NAMALWA (cell line): ENCODE measurements around the gene GALNT10.

Experiments used
- DNase-seq: peaks from one replicate; pipeline ENCODE4 v3.0.0-alpha.2; 2015; ENCODE audit warnings: low spot score

The GALNT10 gene

DNA sequence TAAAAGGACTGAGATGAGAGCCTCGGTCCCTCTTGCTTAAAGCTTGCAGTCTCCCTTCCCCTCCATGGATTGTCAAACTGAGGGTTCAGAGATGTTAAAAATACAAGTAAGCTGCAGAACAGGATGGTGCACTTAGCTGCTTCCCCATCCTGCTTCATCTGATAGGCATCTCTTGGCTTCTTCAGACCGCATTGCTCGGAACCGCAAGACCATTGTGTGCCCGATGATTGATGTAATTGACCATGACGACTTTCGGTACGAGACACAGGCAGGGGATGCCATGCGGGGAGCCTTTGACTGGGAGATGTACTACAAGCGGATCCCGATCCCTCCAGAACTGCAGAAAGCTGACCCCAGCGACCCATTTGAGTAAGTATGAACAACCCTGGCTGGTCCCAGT lies 189.7 kb downstream of the GALNT10 start:
- no peak for DNase-seq

DNA sequence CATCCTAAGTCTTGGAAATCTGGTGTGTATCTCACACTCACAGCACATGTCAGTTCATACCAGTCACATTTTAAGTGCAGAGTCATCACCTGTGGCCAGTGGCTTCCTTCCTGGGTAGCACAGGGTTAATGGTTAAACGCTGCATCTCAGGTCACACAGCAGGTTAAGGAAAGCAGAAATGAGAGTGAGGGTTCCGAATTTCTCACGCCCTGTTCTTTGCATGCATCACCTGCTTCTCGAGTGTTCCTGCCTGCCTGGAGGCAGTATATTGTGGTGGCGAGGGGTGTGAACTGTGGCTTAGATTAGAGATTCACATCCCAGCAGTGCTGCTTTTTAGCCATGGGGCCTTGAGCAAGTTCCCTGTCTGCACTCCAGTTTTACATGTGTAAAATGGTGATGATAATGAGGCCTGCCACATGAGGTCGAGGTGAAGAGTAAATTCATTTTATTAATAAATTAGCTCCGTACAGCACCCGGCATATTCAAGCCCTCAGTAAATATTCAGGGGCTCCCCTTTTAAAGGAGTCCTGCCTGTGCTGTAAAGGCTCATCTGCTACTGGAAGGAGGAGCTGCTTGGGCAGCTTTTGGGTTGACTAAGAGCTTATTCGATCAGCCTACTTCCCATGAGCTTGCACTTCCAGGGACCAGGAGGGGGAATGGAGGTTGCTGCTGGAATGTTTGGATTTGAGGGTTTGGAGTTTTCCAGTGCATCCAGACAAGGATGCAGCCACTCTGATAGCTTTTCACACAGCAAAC lies 194.1 kb downstream of the GALNT10 start:
- DNase-seq: peak; percentile 76

DNA sequence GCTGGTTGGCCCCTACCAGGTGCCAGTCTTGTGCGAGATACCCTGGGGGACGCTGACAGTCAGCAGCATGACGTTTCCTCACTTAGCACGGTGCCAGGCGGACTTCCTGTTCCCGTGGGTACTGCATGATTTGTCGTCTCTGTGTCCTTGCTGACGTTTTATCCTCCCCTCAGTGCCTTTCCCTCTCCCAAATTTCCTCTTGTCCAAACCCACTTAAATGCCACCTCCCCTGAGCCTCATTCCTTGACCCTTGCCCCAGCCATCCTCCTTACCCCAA lies 194.6 kb downstream of the GALNT10 start:
- DNase-seq: peak; percentile 63

DNA sequence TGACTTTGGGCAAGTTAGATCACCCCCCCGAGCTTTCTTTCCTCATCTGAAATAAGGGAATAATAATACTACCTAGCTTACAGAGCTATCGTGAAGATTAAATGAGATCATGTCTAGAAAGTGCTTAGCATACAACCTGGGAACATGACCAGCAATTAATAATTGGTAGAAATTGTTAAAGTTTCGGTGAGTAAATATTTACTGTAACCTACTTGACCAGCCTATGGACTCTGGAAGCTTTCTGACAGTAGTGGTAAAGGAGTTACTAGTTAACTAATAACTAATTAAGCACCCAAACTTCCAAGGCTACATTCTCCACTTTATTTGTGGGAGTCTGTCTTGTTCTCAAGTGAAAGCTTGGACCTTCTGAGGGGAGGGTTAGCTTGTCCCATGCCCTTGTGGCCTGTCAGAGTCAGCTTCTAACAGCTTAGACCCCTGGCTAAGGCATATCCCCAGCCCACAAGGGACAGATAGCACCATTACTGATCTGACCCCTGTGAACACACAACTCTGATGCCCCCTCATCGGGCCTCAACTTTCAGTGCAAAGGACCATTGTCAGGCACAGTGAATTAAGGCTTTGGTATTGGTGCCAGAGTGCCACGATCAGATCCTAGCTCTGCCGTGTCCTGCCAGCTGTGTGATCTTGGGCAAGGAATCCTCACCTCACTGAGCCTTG lies 196.6 kb downstream of the GALNT10 start:
- no peak for DNase-seq

DNA sequence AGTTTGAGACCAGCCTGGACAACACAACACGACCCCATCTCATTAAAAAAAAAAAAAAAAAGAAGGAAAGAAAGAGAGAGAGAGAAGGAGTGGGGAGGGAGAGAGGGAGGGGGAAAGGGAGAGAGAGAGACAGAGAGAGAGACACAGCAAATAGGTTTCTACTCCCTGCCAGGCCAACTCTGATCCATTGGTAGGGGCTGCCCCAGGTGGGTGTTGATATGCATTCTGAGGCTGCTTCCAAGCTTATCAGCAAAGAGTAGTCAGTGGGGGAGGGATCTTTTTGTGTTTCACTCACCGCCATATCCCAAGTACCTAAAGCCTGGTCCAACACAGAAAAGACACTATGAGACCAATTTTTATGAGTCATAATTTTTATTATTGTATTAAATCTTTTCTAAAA lies 198.3 kb downstream of the GALNT10 start:
- DNase-seq: no peak

DNA sequence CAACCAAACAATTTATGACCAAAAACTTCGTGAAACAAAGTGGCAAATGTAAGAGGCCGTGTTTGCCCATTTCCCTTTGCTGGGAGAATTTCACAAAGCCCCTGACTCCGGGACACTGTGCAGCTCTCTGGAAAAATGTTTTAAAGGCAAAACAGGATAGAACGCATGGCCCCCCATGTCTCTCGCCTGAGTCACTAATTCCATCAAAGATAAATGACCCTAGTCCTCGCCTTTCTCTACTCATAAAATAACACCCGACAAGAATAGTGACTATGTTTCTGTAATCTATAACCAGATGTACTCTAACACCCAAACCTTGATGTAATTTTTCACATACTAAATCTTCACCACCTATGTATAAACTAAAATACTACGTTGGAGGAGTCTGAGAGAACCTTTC lies 199.6 kb downstream of the GALNT10 start:
- no peak for DNase-seq

DNA sequence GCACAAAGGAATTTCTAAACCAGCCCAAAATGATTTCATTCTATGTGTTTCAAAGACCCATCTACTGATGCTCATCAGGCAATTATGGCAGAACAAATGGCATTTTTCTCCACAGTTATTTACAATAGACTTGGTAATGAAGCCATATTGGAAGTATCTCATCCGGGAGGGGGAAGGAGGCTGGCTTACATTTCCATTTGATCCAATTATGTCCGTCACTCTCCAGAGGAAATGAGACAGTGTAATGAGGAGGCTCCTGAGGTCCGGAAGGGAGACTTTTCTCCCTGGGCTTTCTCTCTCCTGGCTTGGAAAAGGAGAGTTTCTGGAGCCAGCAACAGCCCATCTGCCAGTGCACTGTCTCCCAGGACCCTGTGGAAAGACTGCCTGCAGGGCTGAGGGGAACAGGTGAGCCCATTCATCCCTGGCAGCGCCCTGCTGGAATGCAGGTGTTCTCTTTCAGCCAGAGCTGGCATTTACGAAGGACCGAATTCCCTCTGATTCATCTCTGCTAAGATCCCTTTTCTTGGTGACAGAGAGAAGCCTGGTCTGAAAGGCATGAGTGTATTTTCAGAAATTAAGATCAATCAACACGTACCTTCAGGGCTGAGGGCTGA lies 200.3 kb downstream of the GALNT10 start:
- DNase-seq: no peak

DNA sequence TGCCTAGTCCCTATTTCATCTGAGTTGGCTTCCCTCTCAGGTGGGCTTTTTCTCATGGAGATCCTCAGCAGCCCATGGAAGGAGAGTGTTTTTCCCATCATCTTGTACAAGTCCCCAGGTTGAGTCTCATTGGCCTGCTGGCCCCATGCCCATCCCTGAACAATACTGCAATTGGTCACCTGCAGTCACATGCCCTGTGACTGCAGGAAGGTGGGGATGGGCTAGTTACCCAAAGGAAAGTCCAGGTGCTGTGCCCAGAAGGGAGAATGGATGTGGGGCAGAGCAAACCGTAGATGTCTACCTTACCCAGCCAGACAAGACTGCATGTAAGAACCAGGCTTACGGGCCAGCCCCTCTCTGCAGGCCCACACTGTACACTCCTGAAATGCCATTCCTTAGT lies 201.3 kb downstream of the GALNT10 start:
- no peak for DNase-seq

DNA sequence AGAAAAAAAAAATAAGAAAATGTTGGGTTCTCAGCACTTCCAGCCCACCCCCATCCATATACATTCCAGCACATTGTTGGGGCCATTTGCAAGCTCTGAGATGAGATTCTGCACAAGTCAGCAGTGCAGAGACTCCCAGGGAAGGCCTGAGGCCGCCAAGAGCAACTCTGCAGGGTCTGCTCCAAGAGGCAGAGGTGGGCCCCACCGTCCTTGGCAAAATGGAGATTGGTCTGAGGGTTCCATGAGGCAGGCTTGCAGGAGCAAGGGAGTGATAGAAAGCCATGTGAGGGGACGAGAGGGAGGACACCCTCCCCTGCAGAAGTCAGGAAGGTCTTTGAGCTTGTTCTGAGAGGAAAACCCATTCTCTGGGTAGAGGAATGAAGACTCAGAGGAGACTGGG lies 203.3 kb downstream of the GALNT10 start:
- DNase-seq: no peak

DNA sequence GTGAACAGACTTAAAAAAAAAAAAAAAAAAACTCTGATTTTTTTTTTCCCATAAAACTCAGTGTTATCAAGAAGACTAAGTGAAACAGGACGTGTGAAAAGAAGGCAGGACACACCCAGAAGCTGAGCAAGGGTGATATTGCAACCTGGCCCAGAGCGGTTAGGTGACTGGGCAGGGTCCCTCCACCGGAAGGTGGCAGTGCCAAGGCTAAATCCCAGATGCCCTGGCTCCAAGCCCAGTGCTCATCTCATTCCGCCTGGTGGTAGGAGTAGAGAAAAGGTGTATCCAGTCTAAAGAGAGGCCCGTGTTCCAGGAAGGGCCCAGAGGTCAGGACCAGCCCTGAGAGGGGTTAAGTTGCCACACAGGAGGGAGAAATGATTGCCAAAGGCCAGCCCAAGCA lies 203.8 kb downstream of the GALNT10 start:
- DNase-seq: no peak

DNA sequence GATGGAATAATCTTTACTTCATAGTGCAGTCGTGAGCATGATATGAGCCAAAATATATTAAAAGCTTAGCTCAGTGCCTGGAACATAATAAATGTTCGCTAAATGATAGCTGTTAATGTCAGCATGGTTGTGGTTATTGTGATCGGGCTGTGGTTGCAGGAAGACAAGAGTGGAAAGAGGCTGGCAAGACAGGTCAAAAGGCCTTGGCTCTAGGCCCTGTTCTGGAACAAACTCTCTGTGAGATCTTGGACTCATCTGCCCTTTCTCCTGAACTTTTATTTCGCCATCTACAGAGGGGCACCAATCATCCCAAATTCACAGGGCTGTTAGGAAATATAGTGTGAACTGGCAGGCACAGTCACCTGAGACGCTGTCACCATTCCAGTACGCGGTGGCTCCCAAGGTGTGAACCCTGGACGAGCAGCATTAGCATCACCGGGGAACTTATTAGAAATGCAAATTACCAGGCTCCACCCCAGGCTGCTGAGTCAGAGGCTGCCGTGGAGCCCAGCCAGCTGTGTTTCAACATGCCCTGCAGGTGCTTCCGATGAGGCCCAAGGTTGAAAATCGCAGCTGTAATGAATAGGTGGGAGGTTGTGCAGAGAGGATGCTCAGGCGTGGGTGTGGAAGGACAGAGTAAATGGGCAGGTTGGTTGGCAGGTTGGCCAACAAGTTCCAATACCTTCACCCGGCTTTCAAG lies 205.0 kb downstream of the GALNT10 start:
- DNase-seq: peak; percentile 73

DNA sequence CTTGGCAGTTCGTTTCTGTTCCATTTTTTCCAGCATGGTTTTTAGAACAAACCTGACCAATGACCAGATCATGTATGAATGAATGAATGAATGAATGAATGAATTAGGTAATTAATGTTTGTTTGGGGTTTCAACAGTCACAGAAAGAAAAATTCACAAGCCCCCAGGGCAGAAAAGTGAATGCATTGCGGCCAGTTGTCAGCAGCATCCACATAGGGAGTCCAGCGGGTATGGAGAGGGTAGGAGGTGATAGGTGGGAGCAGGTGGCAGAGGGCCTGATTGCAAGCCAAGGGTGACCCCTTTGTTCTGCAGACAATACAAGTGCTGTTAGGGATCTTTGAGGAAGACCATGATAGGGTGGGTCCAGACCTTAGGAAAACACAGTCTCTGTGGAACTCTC lies 205.6 kb downstream of the GALNT10 start:
- no peak for DNase-seq

DNA sequence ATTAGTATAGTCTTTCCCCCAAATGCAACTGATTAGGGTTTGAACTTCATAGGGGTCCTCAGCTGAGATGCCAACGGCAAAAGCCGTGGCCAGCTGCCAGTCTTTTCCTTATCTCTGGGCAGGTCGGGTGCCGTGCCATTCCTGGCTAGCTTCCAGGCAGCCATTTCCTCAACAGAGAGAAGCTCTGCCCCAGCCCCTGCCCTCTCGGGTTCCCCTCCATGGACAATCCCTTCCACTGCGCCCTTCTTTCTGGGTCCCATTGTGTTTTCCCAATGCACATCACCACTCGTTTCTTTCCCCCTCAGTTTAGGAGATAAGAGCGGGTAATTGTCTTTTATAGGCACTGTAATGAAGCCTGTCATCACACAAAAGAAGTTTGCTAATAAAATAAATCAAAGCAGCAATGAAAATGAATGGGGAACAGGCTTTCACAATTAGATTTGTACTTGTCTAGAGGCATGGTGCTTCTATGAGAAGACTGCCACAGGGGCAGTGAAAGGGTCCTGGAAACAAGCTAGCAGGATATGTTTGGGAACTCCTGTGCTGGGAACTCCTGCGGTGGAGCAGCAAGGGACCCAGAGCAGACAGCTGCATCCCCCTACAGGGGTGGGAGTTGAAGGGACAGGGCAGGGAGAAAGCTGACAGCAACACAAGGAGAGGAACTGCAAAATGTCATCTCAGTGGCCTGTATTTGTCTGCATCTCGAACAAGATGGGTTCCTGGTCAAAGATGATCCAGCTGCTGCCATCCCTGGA lies 207.3 kb downstream of the GALNT10 start:
- no peak for DNase-seq

DNA sequence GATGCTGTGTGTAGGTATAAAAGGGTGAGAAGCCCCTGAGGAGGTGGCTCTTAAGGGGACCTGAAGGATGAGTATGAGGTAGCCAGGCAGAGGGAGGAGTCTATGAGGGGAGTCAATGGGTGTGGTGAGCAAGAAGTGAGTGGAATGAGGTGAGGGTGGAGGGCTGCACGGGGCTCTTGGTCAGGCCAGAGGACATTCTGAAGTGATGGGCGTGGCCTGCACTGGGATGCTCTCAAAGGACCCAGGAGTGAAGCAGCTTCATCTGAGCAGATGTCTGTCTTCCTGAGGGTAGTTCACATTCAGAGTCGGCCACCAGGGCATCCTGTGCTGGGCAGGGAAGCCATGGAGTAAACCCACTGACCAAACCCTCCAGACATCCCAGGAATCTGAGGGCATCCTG lies 210.1 kb downstream of the GALNT10 start:
- DNase-seq: no peak

DNA sequence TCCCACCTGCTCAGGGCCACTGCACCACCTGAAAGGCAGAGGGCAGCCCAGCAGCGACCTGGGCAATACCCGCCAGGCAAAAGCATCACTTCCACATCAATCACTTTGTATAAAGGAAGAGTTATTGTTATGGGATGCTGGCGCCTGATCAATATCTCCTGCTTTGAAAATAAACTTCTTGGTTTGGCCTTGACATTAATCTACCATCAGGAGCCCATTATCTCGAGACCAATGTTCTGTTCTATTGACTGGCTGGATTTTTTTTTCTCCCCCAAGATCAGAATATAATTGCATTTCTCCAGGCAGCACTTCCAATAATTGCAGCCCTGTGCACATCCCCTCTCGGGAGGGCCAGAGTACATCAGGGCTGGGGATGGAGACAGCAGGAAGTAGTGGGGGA lies 210.8 kb downstream of the GALNT10 start:
- DNase-seq: no peak

DNA sequence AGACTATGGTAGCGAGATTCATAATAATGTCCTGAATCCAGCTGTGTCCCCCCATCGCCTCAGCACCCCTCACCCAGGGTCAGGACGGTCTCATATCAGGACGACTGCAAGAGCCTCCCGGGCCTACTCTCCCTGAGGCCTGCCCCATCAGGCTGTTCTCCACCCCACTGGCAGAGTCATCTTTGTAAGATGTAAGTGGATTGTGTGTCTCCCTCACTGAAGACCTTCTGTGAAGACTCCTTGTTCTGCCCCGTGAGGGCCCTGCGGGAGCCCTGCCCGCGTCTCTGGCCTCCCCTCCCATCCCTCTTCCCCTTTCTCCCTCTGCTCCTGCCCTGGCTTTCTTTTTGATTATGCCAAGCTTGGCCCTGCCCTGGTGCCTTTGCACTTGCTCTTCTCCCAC lies 211.4 kb downstream of the GALNT10 start:
- DNase-seq: no peak

DNA sequence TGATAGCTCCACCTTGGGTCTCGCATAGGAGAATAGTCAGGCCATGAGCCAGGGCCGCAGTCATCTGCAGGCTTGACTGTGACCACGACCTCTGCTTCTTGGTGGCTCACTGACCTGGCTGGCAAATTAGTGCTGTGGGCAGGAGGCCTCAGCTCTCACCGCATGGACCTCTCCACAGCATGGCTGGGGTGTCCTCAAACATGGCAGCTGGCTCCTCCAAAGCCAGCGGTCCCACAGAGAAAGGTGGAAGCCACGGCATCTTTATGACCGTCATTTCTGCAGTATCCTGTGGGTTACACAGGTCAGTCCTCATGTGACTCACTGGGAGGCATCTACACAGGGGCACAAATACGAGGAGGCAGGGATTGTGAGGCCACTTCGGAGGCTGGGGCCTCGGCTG lies 212.1 kb downstream of the GALNT10 start:
- no peak for DNase-seq

DNA sequence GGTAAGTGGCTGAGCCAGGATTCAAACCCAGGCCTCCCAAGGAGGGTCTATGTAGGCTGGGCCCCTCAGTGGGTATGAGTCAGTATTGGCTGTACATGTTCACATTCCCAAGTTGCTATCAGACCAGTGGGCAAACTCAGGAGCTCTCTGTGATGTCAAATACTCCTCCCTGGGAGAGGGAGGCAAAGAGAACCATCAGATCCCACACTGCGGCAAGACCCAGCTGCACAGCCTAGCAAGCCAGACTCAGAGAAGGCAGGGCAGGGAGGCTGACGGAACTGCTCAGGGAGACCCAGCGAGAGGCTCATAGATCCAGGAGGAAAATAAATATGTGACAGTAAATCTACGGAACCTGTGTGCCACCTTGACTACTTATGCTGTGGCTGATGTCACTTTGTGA lies 212.7 kb downstream of the GALNT10 start:
- DNase-seq: no peak

DNA sequence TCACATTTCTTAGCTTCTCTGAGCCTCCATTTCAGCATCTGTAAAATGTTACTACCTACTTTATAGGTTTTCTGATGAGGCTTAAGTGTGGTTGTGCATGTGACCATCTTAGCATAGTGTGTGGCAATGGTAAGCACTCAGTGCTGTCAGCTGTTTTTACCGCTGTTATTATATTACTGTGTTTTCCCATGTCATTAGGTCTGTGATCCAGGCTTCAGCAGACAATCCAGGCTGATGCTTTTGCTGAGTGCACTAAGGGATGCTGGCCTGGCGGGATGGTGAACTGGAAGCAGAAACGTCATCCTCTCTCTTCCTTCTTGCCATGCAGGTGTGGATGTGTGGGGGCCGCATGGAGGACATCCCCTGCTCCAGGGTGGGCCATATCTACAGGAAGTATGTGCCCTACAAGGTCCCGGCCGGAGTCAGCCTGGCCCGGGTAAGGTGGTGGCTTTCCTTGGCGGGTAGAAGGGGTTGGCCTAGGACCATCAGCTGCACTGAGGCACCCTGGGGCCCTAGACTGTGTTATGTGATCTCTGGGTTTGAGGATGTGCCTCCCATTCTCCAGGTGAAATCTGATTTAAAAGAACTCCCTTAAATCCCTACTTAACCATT lies 213.3 kb downstream of the GALNT10 start:
- DNase-seq: no peak

DNA sequence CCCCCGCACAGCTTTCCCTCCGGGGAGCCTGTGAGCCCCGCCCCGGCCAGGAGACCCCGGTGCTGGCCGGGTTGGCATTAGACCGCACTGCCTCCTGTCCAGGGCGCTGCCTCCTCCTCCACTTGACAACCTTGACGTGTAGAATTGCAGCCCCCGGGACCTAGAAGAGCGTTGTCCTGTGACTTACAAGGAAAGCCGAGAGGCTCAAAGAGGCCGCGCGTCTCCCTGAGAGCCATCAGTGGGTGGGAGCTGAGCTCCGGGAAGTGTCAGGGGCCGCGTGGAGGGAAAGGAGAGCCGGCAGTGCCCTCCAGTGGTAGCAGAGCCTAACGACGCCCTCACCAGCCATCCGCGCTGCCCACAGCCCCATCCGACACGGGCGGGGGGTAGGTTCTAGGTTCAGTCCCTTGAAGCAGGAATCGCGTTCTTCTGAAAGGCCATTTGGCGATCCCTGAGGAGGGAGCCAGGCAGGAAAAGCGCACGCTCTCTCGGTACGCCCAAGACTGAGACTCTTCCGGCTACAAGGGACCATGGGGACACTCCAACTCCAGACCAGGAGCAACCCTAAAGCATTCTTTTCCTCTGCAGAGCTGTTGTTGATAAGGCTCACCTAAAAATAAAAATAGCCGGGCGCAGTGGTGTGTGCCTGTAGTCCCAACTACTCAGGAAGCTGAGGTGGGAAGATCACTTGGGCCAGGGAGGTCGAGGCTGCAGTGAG lies 214.7 kb downstream of the GALNT10 start:
- DNase-seq: peak; percentile 74

DNA sequence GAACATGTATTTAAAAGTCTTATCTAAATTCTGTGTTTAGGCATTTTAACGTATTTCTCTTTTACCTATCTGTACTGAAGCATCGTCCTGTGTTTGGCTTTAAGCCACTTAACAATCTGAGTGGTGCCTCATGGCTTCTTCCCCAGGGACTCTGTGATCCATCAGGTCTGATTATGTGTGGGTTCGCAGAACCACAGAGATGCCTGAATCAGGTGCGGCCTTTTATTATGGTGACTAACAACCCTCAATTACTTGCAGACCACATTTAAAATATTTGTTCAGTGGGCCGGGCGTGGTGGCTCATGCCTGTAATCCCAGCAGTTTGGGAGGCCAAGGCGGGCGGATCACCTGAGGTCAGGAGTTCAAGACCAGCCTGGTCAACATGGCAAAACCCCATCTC lies 215.7 kb downstream of the GALNT10 start:
- no peak for DNase-seq
